ENCODE results near the gene ARIH1. TPM values are rescaled to one million over a fixed set of nuclear protein-coding genes. Genes with fewer than 3 reads are reported as not detected.

The ARIH1 gene
- total RNA-seq, 1 experiment from 2014 or later = 63.0 TPM

DNA sequence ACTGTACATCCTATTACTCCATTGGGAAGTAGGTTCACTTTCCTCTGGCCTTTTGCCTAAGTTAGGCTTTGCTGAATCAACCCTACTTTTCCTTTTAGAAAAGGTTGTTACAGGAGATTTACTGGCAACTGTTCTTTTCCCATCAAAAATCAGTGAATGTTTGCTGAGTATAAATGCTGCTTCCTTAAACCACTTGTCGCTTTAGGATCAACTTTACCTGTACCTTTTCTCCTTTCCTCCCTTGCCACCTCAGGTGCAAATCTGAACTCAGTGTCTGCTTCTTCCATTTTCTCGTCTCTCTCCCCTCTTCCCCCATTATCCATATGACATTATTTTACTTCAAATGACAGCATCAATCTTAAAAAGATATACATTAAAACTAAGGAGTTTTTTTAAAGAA is 110.9 kb downstream of the ARIH1 start:
- Histone ChIP-seq H3K4me3 (ENCODE audit: low read length) (no peak overlapping the region), H2AFZ (ENCODE audit: low read length) (no peak overlapping the region), H3K27ac (ENCODE audit: low read length) (no peak overlapping the region), H3K9me2 (replicated peaks; ENCODE audit: low read length) (no peaks in the 10 kb centered on the region), H3F3A (ENCODE audit: low read length, unreplicated experiment) (no peaks in the 10 kb centered on the region), H3K4me1 (ENCODE audit: insufficient read depth, low read length) (no peaks in the 10 kb centered on the region), H3K79me2 (ENCODE audit: low read length) (no peaks in the 10 kb centered on the region), H3K27me3 (ENCODE audit: low read length) (no peaks in the 10 kb centered on the region), H3K9me3 (ENCODE audit: low read length) (no peaks in the 10 kb centered on the region), H3K9ac (ENCODE audit: low read length) (no peak overlapping the region), H3K36me3 (ENCODE audit: low read depth, low read length) (peaks cover 23% of the 10 kb centered on the region), H3K4me2 (ENCODE audit: low read length) (no peak overlapping the region), H4K20me1 (ENCODE audit: low read length) (no peaks in the 10 kb centered on the region)
- ATAC-seq (no peak), DNase-seq (no peak)
- ChIA-PET CTCF (no interaction called here), POLR2A (ENCODE audit: unreplicated experiment) (no interaction called here)
- TF ChIP-seq, protein P1, sequence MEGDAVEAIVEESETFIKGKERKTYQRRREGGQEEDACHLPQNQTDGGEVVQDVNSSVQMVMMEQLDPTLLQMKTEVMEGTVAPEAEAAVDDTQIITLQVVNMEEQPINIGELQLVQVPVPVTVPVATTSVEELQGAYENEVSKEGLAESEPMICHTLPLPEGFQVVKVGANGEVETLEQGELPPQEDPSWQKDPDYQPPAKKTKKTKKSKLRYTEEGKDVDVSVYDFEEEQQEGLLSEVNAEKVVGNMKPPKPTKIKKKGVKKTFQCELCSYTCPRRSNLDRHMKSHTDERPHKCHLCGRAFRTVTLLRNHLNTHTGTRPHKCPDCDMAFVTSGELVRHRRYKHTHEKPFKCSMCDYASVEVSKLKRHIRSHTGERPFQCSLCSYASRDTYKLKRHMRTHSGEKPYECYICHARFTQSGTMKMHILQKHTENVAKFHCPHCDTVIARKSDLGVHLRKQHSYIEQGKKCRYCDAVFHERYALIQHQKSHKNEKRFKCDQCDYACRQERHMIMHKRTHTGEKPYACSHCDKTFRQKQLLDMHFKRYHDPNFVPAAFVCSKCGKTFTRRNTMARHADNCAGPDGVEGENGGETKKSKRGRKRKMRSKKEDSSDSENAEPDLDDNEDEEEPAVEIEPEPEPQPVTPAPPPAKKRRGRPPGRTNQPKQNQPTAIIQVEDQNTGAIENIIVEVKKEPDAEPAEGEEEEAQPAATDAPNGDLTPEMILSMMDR (conservative IDR thresholded peaks at IDR 0.05; ENCODE audit: low read depth, low read length) = no peak
- no peak for TF ChIP-seq EZH2 (IDR thresholded peaks at IDR 0.05; ENCODE audit: low read length, unreplicated experiment)
- intact Hi-C loops (cut with micrococcal nuclease) = loop anchor here (1.0 to 10.0 kb wide), 2 partner anchors 112 to 240 kb away; no protein-coding TSS in a partner anchor
- BruUV-seq (replicated peaks) = no TSS peak

DNA sequence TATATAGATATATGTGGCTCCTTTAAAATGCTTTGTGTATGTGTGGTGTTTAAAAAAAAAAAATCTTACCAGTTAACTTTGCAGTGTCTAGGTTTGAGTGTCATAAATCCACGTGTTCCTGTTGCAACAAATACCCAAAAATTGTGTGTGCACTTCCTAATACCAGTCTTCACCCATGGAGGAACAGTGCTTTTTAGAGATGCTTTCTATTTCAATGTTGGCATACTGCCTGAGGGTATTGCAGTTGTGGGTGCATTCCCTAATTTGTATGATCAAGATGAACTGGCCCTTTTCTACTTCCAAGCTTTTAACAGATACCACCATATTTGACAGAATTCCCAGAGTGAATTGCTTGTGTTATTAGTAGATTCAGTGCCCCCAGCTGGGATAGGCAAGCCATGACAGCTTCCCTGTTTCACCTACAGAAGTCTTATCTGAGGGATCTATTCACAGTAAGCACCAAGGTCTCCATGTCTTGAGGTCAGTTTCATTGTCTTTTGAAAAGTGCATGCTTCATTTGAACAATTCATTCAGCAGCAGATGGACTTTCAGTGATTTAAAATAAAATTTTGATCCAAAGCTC is 111.4 kb downstream of the ARIH1 start:
- Histone ChIP-seq H3K27me3 (ENCODE audit: low read length) (no peaks in the 10 kb centered on the region), H3K9me3 (ENCODE audit: low read length) (no peaks in the 10 kb centered on the region), H3K4me3 (ENCODE audit: low read length) (no peak overlapping the region), H3K4me1 (ENCODE audit: insufficient read depth, low read length) (no peaks in the 10 kb centered on the region), H3K27ac (ENCODE audit: low read length) (no peak overlapping the region), H2AFZ (ENCODE audit: low read length) (no peak overlapping the region), H3K79me2 (ENCODE audit: low read length) (no peaks in the 10 kb centered on the region), H3K9ac (ENCODE audit: low read length) (no peak overlapping the region), H3K36me3 (ENCODE audit: low read depth, low read length) (peaks cover 20% of the 10 kb centered on the region), H4K20me1 (ENCODE audit: low read length) (no peaks in the 10 kb centered on the region), H3K4me2 (ENCODE audit: low read length) (no peak overlapping the region), H3K9me2 (replicated peaks; ENCODE audit: low read length) (no peaks in the 10 kb centered on the region), H3F3A (ENCODE audit: low read length, unreplicated experiment) (no peaks in the 10 kb centered on the region)
- ChIA-PET POLR2A (ENCODE audit: unreplicated experiment) (no interaction called here), CTCF (no interaction called here)
- peak; percentile 13 for DNase-seq
- no TSS peak for BruUV-seq (replicated peaks)
- intact Hi-C loops (cut with micrococcal nuclease) = loop anchor here (1.0 to 10.0 kb wide), 2 partner anchors 112 to 241 kb away; no protein-coding TSS in a partner anchor
- no peak for ATAC-seq
- TF ChIP-seq EZH2phosphoT487 (IDR thresholded peaks at IDR 0.05; ENCODE audit: borderline replicate concordance, low read length) (no peak), EZH2 (IDR thresholded peaks at IDR 0.05; ENCODE audit: low read length, unreplicated experiment) (no peak)
- TF ChIP-seq, protein P1 (conservative IDR thresholded peaks at IDR 0.05; ENCODE audit: low read depth, low read length) = peak; percentile 52

DNA sequence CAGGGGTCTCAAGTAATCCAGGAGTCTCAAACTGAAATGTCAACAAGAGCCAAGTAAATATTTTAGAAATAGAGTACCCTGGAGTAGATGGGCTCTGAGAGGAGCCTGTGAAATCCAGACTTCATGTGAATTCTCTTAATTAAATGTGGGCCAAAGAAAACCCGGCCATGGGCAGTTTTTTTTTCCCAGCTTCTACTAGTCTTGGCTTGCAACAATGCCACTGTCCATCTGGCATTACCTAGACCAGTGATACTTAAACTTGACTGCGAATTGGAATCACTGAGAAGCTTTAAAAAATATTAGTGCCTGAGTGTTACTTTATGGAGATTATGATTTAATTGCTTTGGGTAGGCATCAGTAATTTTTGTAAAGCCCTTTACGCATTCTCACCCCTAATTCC is 114.0 kb downstream of the ARIH1 start:
- intact Hi-C loops (cut with micrococcal nuclease) = loop anchor here (10.0 kb wide), 1 partner anchor 243 kb away; no protein-coding TSS in a partner anchor
- CTCF ChIA-PET = no interaction called here

More for the DNA sequence above, 114.0 kb downstream of the ARIH1 start:
- Histone ChIP-seq H4K20me1 (ENCODE audit: low read length) (no peaks in the 10 kb centered on the region), H2AFZ (ENCODE audit: low read length) (no peak overlapping the region), H3K9me2 (replicated peaks; ENCODE audit: low read length) (no peaks in the 10 kb centered on the region), H3K27ac (ENCODE audit: low read length) (no peak overlapping the region), H3K4me1 (ENCODE audit: insufficient read depth, low read length) (no peaks in the 10 kb centered on the region), H3K4me2 (ENCODE audit: low read length) (no peak overlapping the region), H3K36me3 (ENCODE audit: low read depth, low read length) (peaks cover 4% of the 10 kb centered on the region; the same call in 1 of the 2 replicates), H3K79me2 (ENCODE audit: low read length) (no peaks in the 10 kb centered on the region), H3K9ac (ENCODE audit: low read length) (no peak overlapping the region), H3K27me3 (ENCODE audit: low read length) (no peaks in the 10 kb centered on the region), H3K9me3 (ENCODE audit: low read length) (no peaks in the 10 kb centered on the region), H3F3A (ENCODE audit: low read length, unreplicated experiment) (no peaks in the 10 kb centered on the region), H3K4me3 (ENCODE audit: low read length) (no peak overlapping the region)
- BruUV-seq (replicated peaks) = no TSS peak
- no peak for DNase-seq
- ATAC-seq = no peak
- TF ChIP-seq EZH2 (IDR thresholded peaks at IDR 0.05; ENCODE audit: low read length, unreplicated experiment) = no peak
- no peak for TF ChIP-seq EZH2phosphoT487 (IDR thresholded peaks at IDR 0.05; ENCODE audit: borderline replicate concordance, low read length)
- TF ChIP-seq, protein P1 (conservative IDR thresholded peaks at IDR 0.05; ENCODE audit: low read depth, low read length) = no peak
- POLR2A ChIA-PET (ENCODE audit: unreplicated experiment) = no interaction called here
